IPS-18a (cell line): Measurements from ENCODE around the gene YAF2.

Source experiments
- H3K27ac ChIP-seq: one replicate; pipeline ENCODE4 v1.5.1; 2013; ENCODE audit warnings: low read length
- H3K27me3 ChIP-seq: one replicate; pipeline ENCODE4 v1.6.1; 2013; ENCODE audit warnings: mild to moderate bottlenecking, low read length; ENCODE audit not compliant: control insufficient read depth, insufficient read depth
- H3K36me3 ChIP-seq: one replicate; pipeline ENCODE4 v1.6.1; 2013; ENCODE audit warnings: low read depth, low read length; ENCODE audit not compliant: control insufficient read depth
- H3K4me1 ChIP-seq: one replicate; pipeline ENCODE4 v1.6.1; 2013; ENCODE audit warnings: low read depth, low read length; ENCODE audit not compliant: control insufficient read depth
- H3K4me3 ChIP-seq: one replicate; pipeline ENCODE4 v1.5.1; 2013; ENCODE audit warnings: low read length
- H3K9ac ChIP-seq: one replicate; pipeline ENCODE4 v1.6.1; 2013; ENCODE audit warnings: mild to moderate bottlenecking, low read length, moderate library complexity
- H3K9me3 ChIP-seq: one replicate; pipeline ENCODE4 v1.6.1; 2013; ENCODE audit warnings: low read depth, low read length; ENCODE audit not compliant: control insufficient read depth

Gene YAF2

GRCh38 chr12:42238240-42239140, at the start of gene YAF2:
Gene YAF2 (minus strand): TSS chr12:42238248. CDS start chr12:42238180, 68 bp downstream.
- Histone ChIP-seq H3K27ac (no peak within 1 kb of the TSS), H3K9ac (no peak within 1 kb of the TSS)

GRCh38 chr12:42286741-42287140, 48.7 kb upstream of the YAF2 start:
- Histone ChIP-seq H3K4me3 (no peak overlapping the region), H3K27ac (no peak overlapping the region), H3K9me3 (no peaks in the 10 kb centered on the region)

More at GRCh38 chr12:42238240-42239140, at the start of gene YAF2:
- H3K9me3 ChIP-seq: no peaks in the 10 kb centered on the region
- peaks cover 80% of the 10 kb centered on the region for H3K27me3 ChIP-seq
- no peaks in the 10 kb centered on the region for H3K36me3 ChIP-seq
- peaks cover 14% of the 10 kb centered on the region for H3K4me1 ChIP-seq
- peak within 1 kb of the TSS; percentile 72 for H3K4me3 ChIP-seq

GRCh38 chr12:42285431-42285830, 47.4 kb upstream of the YAF2 start:
- no peaks in the 10 kb centered on the region for H3K4me1 ChIP-seq
- H3K36me3 ChIP-seq: no peaks in the 10 kb centered on the region
- H3K9me3 ChIP-seq: no peaks in the 10 kb centered on the region
- H3K27me3 ChIP-seq: no peaks in the 10 kb centered on the region
- H3K4me3 ChIP-seq: no peak overlapping the region
- H3K27ac ChIP-seq: no peak overlapping the region
- no peak overlapping the region for H3K9ac ChIP-seq

More at GRCh38 chr12:42286741-42287140, 48.7 kb upstream of the YAF2 start:
- Histone ChIP-seq H3K36me3 (no peaks in the 10 kb centered on the region), H3K4me1 (no peaks in the 10 kb centered on the region), H3K9ac (no peak overlapping the region), H3K27me3 (no peaks in the 10 kb centered on the region)

DNA sequence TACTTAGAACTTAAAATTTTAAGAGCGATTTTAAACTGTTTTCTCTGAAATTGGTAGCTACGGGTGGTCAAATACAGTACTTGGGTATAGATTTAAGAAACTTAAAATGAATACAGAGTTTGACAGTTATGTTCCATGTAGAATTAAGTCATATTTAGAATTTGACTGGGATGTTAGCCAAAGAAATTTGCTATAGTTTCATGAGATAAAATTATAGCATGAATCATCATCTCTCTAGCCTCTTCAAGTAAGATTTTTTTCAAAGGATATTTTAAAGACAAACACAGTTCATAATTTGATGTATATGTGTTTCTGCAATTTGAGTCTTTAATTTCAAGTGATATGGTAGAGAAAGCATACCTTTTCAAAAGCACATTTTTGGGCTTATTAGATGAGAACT, 46.8 kb upstream of the YAF2 start:
- Histone ChIP-seq H3K36me3 (no peaks in the 10 kb centered on the region), H3K9ac (no peak overlapping the region), H3K4me1 (no peaks in the 10 kb centered on the region), H3K27ac (no peak overlapping the region), H3K9me3 (no peaks in the 10 kb centered on the region), H3K27me3 (no peaks in the 10 kb centered on the region), H3K4me3 (no peak overlapping the region)

GRCh38 chr12:42284157-42284556, 46.1 kb upstream of the YAF2 start:
- Histone ChIP-seq H3K4me3 (no peak overlapping the region), H3K27ac (no peak overlapping the region), H3K4me1 (no peaks in the 10 kb centered on the region), H3K9me3 (no peaks in the 10 kb centered on the region), H3K9ac (no peak overlapping the region), H3K27me3 (no peaks in the 10 kb centered on the region), H3K36me3 (no peaks in the 10 kb centered on the region)

GRCh38 chr12:42283739-42284138, 45.7 kb upstream of the YAF2 start:
- no peak overlapping the region for H3K9ac ChIP-seq
- no peak overlapping the region for H3K27ac ChIP-seq
- H3K27me3 ChIP-seq: no peaks in the 10 kb centered on the region
- no peaks in the 10 kb centered on the region for H3K9me3 ChIP-seq
- H3K4me1 ChIP-seq: no peaks in the 10 kb centered on the region
- H3K4me3 ChIP-seq: no peak overlapping the region
- H3K36me3 ChIP-seq: no peaks in the 10 kb centered on the region

DNA sequence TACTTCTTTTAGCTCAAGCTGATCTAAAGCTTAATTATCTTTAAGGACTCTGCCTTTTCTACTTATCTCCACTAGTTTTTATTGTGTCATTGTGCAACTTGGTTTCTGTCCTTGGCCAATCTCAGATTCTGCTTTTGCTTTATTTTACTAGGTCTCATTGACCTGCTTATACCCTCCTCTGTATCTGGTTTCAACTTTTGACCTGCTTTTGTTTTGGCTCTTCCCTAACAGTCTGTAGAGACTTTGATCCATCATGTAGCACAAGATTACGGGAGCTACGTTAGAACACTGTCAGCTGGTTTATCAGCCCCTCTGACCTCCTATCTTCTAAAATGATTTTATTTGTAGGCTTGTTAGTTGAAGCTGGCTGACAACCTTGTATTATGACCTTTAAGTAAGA, 44.2 kb upstream of the YAF2 start:
- no peaks in the 10 kb centered on the region for H3K36me3 ChIP-seq
- no peaks in the 10 kb centered on the region for H3K4me1 ChIP-seq
- H3K9me3 ChIP-seq: no peaks in the 10 kb centered on the region
- H3K4me3 ChIP-seq: no peak overlapping the region
- H3K27ac ChIP-seq: no peak overlapping the region
- no peaks in the 10 kb centered on the region for H3K27me3 ChIP-seq
- no peak overlapping the region for H3K9ac ChIP-seq

DNA sequence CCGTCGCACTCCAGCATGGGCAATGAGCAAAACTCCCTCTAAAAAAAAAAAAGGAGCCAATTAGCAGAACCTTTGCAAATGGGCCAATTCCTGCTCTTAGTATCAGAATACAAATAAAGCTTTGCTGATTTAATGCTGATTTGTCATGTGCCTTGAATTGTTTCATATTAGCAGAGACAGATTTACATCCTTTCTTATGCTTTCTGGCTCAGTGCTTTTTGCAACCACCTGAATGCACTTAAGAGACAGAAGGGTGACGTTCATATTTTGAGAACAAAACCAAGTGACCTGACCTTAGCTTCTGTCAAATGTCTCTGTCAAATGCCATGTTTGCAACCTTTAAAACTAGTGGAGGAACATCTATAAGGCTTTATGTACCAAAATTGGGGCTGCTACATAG, 43.8 kb upstream of the YAF2 start:
- Histone ChIP-seq H3K9ac (no peak overlapping the region), H3K4me1 (no peaks in the 10 kb centered on the region), H3K9me3 (no peaks in the 10 kb centered on the region), H3K36me3 (no peaks in the 10 kb centered on the region), H3K27me3 (no peaks in the 10 kb centered on the region), H3K4me3 (no peak overlapping the region), H3K27ac (no peak overlapping the region)

- Histone ChIP-seq H3K9ac (no peak overlapping the region), H3K27ac (no peak overlapping the region), H3K36me3 (no peaks in the 10 kb centered on the region), H3K4me3 (no peak overlapping the region), H3K27me3 (no peaks in the 10 kb centered on the region), H3K9me3 (no peaks in the 10 kb centered on the region), H3K4me1 (no peaks in the 10 kb centered on the region)
These were observed 43.2 kb upstream of the YAF2 start for GRCh38 chr12:42281278-42281677.

DNA sequence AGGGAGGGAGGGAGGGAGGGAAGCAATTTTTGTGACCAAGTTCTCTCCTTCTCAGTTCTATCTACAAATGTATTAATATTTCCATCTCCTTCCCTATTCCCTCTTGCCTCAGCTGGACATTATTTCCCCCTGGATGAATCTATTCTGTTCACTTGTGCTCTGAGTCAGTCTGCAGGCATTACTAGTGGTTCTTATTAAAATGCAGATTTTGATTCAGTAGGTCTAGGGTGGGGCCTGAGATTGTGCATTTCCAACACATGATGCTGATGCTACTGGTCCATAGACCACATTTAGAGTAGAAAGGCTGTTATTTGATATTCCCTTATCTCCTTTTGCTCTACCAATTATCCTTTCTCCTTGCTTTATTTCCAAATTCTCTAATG, 40.1 kb upstream of the YAF2 start:
- Histone ChIP-seq H3K27ac (no peak overlapping the region), H3K4me3 (no peak overlapping the region), H3K27me3 (no peaks in the 10 kb centered on the region)

GRCh38 chr12:42277396-42278127, 39.5 kb upstream of the YAF2 start:
- no peak overlapping the region for H3K4me3 ChIP-seq
- no peaks in the 10 kb centered on the region for H3K9me3 ChIP-seq
- H3K9ac ChIP-seq: no peak overlapping the region
- H3K27me3 ChIP-seq: no peaks in the 10 kb centered on the region
- no peak overlapping the region for H3K27ac ChIP-seq
- no peaks in the 10 kb centered on the region for H3K36me3 ChIP-seq
- no peaks in the 10 kb centered on the region for H3K4me1 ChIP-seq

More for the DNA sequence above, 40.1 kb upstream of the YAF2 start:
- H3K9me3 ChIP-seq: no peaks in the 10 kb centered on the region
- H3K4me1 ChIP-seq: no peaks in the 10 kb centered on the region
- no peaks in the 10 kb centered on the region for H3K36me3 ChIP-seq
- H3K9ac ChIP-seq: no peak overlapping the region
